Lung microvascular endothelial cell (primary cell): ENCODE measurements around the gene PPP1CC. TPM values are rescaled to one million over a fixed set of nuclear protein-coding genes. Genes with fewer than 3 reads are reported as not detected.
"Not testable (repeated sequence)": the region's sequence is repeated elsewhere in the genome, so short reads cannot be mapped to it uniquely, and the experiment has no call there.

Experiments used
- DNase-seq, 2 donors: peaks; one replicate each; pipeline versions ENCODE4 v3.0.0 to v3.0.0-alpha.2; 2010; ENCODE audit warnings: low read depth in 2 of 2
- total RNA-seq: library from RNA; depleted of rRNA; stranded (reverse); fragments of >200 nt; gene quantifications from 2 replicates; pipeline ENCODE4 v1.2.1, GENCODE V29; 2014

Gene PPP1CC
- total RNA-seq, 1 donor from 2014 or later = 62.9 TPM

DNA sequence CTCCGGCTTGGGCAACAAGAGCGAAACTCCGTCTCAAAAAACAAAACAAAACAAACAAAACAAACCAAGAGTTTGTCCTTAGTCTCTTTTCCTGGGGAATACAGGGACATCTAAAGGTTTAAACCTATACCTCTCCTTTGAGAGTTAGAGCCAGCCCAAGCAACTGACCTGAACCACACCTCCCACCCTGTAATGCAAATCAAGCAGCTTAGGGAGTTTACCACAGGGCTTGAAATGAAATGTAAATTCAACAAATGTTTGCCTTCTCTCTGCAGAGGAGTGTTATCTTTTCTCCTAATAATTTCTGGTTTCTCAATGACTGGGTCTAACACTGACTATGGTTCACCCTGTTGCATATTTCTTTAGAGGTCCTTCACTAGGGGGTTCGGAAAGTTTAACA, 16.7 kb downstream of the PPP1CC start:
- no peak for DNase-seq

DNA sequence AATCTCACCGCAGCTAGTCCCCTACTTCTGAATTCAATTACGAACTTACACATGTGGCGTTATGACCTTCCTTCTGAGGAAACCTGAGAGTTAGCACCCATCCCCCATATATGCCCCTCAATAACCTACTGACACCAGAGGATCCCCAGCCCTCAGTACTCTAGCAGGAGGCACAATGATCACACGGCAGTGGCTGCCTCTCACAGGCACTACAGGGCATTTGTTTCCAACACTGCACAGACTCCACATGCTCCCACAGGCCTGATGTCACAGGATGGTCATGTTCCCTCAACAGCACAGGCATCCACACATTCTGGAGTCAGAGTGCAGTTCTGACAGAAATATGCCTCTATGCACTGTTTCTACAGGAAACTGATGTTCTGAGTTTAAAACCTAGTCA, 17.4 kb downstream of the PPP1CC start:
- no peak for DNase-seq

DNA sequence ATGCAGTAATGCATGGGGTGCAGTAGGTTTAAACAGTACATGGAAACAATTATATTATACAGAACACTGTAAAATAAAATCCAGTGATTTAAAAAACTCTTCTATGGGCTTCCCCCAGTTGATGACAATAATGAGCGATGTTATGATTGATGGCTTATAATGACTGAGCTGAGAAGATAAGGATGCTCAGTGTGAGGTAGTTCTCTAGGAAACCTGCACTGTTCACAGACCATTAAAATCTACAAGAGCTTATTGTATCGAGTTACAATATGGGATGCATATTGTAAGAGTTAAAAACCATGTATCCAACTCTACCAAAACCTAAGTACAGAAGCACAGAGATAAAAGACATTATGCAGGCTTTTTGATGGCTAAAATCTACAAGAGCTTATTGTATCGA, 19.8 kb downstream of the PPP1CC start:
- DNase-seq = not testable (repeated sequence)

DNA sequence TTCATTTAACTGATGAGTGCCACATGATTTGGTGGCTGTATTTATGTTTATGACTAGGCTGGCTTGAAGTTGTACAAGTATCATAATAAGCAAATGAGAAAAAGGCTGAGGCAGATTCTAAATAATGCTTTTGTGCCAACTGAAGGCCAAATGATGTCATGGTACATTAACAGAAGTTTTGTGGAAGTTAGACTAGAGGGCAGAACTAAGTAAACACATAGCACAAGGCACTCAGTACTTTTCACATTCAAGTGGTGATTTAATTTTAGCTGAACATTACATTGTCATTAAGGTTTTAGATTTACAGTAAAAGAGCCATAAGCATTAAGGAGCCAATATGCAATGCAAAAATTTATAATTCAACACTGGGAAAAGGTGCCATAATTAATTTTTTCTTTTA, 21.1 kb downstream of the PPP1CC start:
- no peak for DNase-seq

DNA sequence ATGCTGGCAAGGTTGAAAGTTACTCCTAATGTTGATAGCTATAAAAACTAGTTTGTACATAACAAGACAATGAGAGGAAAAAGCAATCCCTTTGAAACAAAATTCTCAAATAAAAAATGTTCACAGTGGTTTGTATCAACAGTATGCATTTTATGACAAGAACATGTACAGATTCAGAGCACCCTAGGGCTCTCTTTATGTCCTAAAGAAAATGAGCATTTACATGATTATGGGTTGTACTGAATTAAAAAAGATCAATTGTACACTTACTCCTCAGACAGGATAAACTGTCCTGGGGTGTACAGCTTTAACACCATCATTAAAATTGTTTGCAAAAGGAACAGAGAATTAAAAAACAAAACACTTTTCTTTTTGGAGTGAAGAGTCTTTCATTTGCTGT, 22.2 kb downstream of the PPP1CC start:
- DNase-seq = no peak

DNA sequence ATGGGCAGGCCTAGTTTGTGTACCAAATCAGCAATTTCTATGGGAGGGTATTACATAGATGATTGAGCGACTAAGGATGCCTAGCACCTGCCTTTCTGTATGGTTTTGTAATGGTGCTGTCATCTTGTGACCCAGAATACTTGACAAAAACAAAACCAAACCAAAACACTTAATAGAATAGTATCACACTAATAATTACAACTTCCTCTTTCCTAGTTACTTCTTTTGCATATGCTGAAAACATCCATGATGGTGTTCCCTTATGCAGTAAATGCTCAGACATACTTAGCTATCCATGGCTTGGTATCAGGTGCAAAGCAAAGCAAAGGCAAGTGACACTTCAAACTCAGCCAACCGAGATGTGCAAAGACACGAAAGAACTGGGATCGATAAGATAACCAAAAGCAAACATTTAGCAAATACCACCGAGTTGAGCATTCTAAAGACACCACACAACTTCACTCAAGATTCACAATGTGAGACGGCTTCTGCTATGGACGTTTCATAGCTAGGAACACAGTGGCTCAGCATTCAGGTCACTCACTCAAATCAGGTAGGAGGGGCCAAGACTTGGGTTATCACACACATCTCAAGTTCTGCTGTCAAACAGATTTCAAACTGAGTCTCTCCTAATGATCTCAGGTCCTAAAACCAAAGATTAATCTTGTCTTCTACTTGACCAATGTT, 24.3 kb downstream of the PPP1CC start:
- DNase-seq = no peak

DNA sequence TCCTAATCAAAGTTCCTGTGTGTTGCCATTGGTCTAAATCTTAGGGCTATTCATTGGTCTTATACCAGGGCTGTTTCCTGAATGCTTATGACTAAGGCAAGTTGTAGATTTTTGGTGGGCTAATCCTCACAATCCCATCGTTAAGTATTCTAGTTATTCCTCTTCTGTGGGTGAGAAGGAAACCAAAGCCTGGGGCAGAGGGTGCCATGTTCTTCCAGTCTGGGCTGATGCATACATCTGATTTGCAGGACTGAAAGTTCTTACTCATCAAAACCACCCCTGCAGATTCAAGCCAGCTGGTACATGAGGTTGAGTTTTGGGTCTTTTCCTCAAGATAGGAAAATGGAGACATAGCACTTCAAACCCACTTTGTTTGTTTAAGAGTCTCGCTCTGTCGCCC, 25.7 kb downstream of the PPP1CC start:
- no peak for DNase-seq

DNA sequence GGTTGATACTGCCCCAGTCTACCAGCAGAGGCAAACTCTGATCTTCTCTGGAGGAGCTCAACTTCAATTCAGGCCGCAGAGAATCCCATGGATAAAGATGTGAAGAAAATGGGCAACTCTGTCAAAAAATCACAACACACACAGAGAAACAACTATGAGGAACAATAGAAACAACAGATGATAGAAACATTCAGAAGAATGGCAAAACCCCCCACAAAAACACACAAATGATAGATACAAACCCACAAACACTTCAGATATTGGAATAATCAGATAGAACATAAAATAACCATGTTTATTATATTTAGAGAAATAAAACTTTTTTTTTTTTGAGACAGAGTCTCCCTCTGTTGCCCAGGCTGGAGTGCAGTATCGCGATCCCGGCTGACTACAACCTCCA, 33.8 kb downstream of the PPP1CC start:
- DNase-seq = no peak

DNA sequence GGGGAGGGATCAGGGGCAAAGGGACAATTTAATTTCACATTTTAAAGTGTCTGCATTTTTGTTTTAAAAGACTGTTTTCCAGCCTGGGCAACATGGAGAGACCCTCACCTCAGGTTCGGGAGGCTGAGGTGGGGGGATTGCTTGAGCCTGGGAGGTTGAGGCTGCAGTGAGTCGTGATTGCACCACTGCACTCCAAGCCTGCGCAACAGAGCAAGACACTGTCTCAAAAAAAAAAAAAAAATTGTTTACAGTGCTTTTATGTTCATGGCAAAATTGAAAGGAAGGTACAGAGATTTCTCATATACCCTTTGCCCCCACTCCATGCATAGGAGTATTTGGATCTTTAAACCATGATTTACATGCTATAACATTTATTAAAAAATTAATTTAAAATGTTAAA, 37.4 kb downstream of the PPP1CC start:
- no peak for DNase-seq

DNA sequence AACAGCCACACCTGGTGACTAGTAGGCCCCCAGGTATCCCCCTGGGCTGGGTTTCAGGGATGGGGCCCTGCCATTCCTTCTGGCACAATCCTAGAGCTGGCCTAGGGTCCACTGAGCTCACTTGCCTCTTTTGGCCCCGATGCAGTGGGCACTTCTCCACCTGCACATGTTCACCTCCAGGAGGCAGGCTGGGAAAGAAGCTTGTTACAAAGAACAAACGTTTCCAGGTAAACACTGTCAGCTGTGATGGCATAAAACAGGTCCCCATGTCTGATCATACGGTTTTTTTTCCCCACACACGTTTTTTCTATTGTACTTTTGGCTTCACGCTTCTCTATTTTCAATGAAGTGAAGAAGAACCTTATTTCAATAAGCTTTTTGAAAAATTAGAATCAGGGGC, 37.9 kb downstream of the PPP1CC start:
- DNase-seq = peak in 1 of 2 donors; percentile 35

DNA sequence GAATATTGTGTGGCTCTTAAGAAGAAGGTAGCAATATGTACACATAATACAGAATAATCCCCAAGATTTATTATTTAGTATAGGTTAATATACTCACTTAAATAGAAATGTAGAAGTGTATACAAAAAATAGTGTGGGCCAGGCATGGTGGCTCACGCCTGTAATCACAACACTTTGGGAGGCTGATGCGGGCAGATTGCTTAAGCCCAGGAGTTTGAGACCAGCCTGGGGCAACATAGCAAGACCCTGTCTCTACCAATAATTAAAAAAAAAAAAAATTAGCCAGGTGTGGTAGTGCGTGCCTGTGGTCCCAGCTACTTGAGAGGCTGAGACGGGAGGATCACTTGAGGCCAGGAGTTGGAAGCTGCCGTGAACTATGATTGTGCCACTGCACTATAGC, 38.5 kb downstream of the PPP1CC start:
- DNase-seq = no peak

DNA sequence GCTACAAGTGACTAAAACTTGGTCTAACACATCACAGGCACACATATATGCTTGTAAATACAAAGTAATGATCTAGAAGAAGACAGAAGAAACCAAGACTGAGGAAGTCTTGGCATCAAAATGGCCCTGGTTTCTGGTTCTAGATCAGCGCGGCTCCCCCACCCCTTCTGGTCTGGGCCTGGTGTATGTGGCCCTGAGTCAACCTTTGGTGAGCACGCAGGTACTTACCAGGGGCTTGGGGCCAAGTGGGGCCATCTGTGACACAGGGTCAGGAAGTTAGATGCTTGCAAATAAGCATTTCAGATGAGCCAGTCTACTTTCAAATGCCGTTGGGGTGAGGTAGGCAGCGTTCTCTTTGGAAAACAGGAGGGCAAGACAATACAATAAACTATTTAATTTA, 40.6 kb downstream of the PPP1CC start:
- no peak for DNase-seq

DNA sequence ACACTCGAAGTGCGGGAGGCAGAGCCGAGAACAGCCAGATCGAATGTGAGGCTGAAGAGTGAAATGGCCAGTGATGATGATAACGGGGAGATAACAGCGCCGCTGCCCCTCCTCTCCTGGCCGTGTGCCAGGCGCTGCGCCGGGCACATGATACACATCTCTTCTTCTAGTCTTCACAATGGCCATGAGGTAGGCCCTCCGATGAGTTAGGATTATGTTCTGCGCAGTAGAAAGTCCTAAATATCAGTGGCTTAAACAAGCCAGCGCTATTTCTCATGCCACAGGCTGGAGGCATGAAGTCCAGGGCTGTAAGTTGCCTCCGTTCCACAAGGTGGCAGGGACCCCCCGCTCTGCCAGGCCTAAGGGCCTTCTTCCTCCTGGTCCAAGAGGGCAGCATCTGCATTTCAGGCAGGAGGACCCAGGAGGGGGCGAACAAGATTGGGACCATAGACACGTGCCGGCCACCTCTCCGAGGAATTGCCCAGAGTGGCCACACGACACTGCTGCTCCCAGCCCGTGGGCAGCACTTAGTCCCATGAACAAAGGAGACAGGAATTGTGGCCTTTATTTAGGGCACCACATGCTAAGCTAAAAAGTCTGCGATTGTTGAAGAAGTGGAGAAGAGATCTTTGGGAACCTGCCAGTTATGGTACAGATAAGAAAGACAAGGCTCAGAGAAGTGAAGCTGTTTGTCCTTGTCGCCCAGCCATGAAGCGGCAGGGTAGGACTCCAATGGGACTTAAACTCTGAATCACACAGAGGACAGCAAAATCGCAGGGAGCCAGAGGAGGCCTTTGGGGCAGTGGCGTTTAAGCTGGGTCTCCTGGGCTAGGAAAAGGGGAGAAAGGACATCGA, 42.9 kb downstream of the PPP1CC start:
- no peak for DNase-seq

DNA sequence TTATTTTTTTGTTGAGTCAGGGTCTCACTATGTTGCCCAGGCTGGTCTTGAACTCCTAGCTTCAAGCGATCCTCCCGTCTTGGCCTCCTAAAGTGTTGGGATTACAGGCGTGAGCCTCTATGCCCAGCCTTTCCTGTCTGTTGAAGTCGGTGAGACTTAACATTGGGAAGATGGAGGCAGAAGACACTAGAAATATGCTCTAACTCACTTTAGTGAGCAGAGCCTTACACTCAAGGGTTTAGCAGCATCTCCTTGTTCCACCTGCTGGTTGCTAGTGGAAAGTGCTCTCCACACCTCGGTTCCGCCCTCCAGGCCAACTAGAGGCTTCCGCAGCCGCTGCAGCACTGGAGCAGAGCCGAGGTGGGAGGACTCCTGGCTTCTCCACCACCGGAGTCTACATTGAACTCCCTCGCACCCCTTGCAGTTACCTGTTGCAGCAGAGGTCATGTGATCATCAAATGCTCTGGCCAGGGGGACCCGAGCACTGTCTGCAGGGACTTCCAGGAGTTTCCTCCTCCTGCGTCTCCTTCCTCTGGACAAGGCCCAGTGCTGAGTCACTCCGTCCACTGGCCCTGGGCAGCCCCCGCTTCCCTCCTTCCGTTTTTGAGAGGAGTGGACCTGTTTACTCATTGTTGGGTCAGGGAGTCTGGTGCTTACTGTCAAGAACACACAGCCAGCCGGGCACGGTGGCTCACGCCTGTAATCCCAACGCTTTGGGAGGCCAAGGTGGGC, 44.4 kb downstream of the PPP1CC start:
- peak; percentile 81 to 94 for DNase-seq

DNA sequence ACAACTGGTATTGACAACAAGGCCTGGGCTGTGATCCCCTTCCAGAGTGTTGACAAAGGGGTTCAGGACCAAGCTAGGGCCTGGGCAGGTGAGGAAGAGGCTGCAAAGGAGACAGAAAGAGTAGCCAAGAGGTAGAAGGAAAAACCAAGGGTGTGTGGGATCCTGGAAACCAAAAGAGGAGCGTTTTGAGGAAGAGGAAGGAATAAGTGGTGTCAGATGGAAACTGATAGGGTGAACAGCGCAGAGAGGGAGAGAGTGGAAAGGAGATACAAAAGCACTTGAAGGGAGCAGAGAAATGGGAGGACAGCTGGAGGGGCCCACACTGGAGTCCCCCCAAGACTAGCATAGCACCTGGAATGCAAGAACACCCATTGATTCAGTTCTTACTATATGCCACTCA, 45.5 kb downstream of the PPP1CC start:
- DNase-seq = no peak

DNA sequence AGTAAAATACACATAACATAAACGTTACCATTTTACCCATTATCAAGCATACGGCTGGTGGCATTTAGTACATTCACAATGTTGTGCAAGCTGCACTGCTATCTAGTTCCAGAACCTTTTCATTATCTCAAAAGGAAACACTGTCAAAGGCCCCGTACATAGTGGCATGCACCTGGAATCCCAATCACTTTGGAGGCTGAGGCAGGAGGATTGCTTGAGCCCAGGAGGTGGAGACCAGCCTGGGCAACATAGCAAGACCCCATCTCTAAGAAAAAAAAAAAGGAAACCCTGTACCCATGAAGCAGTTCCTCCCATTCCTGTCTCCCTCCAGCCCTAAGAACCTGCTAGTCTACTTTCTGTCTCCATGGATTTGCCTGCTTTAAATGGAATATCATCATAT, 46.4 kb downstream of the PPP1CC start:
- no peak for DNase-seq

DNA sequence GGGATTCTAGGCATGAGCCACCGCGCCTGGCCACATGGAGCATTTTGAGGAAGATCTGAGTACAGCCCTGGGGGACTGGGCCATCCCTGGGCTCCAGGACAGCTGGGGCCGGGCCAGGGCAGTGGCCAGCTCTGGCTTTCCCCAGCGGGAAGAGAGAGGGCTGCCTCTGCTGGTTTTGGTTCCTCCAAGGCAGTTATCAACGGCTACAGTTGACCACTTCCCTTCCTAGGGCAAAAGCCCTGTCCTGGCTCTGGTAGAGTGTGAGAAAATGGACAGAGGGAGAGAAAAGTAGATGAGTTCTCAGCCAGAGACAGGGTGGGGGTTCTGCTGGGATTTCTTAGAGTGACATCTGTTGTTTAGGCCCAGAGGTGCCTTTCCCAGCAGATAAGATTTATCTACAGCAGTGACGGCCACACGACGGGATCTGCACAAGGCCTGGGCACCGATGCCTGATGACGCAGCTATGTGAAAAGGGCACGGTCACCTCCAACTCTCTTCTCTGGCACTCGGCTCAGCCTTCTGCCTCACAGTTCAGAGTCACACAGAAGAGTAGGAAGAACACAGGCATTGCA, 48.3 kb downstream of the PPP1CC start:
- DNase-seq = no peak

DNA sequence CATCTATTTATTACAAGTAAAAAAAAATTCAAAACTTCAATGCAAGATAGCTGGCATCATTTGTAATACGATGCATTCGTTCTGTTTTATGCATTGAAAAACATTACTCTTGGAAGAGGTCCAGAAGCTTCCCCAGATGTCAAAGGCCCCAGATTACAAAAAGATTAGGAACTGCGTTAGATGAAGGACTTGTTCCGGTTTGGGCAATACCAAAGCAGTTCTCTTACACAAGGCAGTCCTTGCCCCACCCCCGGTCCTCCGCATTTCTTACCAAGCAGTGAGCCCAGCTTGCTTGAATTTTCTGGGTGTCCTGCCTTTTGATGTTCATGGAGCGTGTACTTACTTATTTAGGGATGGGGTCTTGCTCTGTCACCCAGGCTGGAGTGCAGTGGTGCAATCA, 49.0 kb downstream of the PPP1CC start:
- no peak for DNase-seq

DNA sequence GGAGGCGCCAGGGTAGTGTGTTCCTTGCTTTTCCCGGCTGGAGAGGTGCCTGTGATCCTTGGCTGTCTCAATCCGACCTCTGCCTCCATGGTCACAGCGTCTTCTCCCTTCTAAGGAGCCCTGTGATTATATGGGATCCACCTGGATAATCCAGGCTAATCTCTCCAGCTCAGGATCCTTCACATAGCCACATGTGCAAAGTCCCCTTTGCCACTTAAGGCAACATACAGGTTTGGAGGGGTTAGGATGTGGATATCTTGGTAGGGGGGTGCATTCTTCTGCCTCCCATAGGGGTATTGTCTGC, 52.6 kb downstream of the PPP1CC start:
- DNase-seq = no peak

DNA sequence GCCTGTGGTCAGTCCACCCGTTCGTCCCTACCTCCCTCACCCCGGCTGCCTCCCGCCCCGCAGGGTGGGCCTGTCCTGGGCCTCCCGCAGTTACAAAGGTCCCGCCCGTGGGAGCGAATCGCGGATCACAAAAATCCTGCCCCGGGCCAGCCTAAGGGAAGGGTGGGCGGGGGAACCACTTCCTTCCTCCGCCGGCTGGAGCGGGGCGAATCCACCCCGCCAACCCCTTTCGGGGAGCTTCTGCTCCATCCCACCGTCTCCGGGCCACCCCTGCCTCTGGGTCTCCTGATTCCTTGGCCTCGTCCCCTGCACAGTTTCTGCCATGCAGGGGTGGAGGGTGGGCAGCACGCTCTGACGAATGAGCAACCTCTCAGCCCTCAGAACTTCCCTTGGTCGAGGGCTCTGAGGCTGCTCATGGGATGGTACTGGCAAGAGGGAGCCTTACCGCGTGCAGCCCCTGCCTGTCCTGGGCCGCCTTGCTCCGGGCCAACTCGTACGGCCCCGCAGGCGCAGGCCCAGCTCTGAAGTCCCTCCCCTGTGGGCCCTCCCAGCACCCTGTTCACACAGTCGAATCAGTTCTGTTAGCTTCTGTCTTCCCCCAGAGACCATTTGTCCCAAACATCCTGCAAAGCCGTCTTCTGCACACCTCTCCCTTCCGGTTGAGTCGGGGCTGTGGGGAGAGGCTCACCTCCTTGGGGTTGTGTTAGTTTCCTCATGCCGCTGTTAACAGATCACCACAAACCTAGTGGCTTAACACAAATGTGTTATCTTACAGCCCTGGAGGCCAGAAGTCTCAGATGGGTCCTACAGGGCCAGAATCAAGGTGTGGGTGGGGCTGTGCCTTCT, 53.2 kb downstream of the PPP1CC start:
- peak; percentile 31 to 41 for DNase-seq
